Measurements from ENCODE around the gene ABR. TPM values are rescaled to one million over a fixed set of nuclear protein-coding genes. Genes with fewer than 3 reads are reported as not detected.
"Not testable (repeated sequence)": the region's sequence is repeated elsewhere in the genome, so short reads cannot be mapped to it uniquely, and the experiment has no call there.

Gene ABR
- total RNA-seq, 1 experiment from 2014 or later = 19.0 TPM

GRCh38 chr17:1203111-1203966, 23.6 kb upstream of the ABR start:
- DNase-seq (ENCODE audit: extremely low read depth, low read depth) = peak; percentile 52

DNA sequence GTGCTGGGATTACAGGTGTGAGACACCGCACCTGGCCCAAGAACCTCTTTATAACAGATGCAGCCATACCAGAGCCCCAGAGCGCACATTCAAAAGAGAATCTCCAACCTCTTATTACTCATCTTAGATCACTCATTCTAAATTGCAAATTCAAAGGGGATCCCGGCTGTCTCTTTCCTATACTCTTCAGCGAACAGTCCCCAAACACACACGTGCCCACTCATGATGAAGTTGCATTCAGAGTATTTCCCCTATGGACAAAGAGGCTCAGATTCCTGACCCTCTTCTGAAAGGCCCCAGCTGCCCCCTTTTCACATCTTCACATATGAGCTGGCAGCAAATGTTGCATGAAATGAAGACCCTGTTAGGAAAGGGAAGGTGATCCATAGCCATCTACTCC, 22.5 kb upstream of the ABR start:
- no peak for DNase-seq (ENCODE audit: extremely low read depth, low read depth)

DNA sequence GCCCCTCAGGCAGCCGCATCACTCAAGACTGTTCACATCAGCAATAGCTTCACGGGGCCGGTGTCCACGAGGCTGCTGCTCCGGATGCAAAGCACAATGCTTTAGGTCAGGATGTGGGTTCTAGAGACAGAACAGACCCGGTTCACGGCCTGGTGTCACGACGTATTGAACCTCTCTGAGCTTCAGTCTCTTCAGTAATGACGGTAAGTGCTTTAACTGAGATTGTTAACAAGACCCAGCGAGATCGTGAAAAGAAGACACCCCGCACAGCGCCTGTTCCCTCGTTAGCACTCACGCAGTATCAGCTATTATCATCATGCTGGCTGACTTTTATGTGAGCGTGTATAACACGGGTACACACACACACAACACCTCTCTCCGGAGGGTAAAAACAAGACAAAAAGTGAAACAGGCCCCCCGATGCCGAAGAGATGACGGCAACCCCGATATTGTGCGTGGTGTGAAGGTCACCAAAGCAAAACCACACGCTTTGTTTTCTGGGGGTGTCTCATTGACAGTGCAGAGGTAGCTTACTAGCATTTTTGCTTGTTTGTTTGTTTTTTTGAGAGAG, 21.4 kb upstream of the ABR start:
- no peak for DNase-seq (ENCODE audit: extremely low read depth, low read depth)

GRCh38 chr17:1199271-1199743, 19.5 kb upstream of the ABR start:
- DNase-seq (ENCODE audit: extremely low read depth, low read depth) = not testable (repeated sequence)

DNA sequence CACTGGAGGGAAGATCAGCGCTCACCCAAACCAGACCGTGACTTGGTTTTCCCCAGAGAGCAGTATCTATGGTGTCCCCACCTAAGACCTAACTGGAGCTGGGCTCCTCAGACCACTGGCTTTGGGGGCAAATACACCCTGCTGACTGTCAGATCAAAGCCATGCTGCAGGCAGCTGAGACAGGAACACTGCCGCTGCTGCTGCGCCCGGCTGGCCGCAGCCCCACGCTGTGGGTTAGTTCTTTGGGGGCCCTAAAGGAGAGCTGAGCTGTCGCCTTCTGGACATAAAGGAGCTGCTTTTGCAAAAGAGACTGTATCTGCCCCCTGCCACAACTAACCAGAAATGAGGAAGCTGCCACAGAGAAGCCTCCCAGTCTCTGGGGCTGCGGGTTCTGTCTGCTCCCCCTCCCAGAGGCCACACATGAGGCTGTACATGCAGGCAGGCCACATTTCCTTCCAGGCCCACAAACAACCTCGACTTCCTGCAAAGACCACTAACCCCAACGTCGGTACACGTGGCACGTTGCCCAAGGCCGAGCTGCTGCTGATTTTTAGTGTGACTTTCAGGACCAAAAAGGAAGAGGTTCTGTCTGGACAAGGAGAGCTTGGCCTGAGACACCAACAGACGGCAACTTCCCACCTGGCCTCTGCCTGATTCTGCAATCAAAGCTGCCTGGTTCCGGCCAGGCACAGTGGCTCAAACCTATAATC, 18.2 kb upstream of the ABR start:
- no peak for DNase-seq (ENCODE audit: extremely low read depth, low read depth)

GRCh38 chr17:1197379-1197778, 17.6 kb upstream of the ABR start:
- DNase-seq (ENCODE audit: extremely low read depth, low read depth) = no peak

DNA sequence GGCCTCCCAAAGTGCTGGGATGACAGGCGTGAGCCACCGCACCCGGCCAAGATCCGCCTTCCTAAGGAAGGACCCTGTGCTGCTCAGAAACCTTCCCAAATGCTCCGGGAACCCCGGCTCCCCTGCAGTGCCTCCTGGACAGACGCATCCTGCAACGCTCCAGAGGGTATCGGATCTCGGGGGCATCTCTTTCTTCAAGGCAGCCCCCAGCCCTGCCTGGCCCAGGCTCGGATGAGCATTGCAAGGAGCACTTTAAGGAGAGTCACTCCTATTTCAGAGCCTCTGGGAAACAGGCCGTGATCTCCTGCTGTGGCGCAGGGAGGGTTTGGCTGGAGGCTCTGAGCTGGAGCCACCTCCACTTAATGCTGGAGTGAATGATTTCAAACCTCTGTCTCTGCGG, 17.2 kb upstream of the ABR start:
- no peak for DNase-seq (ENCODE audit: extremely low read depth, low read depth)

DNA sequence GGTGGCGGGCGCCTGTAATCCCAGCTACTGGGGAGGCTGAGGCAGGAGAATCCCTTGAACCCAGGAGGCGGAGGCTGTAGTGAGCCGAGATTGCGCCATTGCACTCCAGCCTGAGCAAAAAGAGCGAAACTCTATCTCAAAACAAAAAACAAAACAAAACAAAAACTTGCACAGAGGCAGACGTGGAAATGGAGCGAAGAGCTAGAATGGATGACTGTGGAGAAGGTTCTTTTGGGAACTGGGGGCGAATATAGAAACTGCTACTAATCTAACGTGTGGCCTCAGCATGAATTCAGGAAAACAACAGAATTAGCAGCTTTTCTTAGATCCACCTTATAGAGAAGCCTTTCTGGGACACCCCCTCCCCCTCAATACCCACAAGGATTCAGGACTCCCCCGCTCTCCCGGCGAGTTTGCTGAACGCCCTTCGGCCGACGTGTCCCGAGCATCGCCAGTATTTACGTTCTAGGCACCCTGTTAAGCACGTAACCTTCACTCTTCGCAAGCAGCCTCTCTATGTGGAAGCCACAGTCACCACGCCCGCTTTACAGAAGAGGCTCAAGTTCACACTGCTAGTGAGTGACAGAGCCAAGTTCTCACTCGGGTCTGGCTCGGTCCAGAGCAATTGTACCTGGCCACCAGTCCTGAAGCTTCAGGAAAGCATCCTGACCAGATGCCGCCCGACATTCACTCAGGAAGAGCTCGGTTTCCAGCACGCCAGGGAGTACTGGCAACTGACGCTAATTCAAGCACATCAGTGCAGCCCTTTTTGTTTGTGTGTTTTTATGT, 13.3 kb upstream of the ABR start:
- DNase-seq (ENCODE audit: extremely low read depth, low read depth) = no peak

GRCh38 chr17:1190751-1191331, 11.1 kb upstream of the ABR start:
- no peak for DNase-seq (ENCODE audit: extremely low read depth, low read depth)

GRCh38 chr17:1188812-1189504, 9.2 kb upstream of the ABR start:
- no peak for DNase-seq (ENCODE audit: extremely low read depth, low read depth)

- peak; percentile 82 for DNase-seq (ENCODE audit: extremely low read depth, low read depth)
Observed at GRCh38 chr17:1186923-1187771, 7.4 kb upstream of the ABR start.

DNA sequence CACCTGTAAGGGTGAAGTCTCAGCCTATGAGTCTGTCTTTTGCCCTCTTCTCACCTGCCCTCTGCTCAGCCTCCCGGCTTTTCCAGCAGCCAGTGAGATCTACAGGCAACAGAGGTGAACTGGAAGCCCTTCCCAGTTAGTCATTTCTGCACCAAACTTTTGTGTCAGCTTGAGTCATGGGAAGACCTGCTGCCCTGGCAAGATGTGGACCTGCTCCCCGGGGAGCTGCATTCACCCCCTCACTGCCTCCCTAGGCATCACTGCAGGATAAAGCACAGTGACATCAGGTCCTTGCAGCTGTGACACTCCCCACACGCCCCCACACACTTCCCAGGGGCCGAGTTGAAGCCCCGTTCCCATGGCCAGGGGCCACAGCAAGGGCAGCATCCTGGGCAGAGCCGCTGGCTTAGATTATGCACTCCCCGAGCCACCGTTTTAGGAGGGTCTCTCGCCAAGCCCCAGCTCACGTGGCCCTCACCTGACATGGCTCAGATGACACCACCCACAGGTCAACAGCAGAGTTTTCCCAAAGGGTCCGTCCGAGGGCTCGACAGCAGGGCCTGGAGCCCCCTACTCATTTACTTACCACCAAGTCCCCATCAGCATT, 6.5 kb upstream of the ABR start:
- no peak for DNase-seq (ENCODE audit: extremely low read depth, low read depth)

DNA sequence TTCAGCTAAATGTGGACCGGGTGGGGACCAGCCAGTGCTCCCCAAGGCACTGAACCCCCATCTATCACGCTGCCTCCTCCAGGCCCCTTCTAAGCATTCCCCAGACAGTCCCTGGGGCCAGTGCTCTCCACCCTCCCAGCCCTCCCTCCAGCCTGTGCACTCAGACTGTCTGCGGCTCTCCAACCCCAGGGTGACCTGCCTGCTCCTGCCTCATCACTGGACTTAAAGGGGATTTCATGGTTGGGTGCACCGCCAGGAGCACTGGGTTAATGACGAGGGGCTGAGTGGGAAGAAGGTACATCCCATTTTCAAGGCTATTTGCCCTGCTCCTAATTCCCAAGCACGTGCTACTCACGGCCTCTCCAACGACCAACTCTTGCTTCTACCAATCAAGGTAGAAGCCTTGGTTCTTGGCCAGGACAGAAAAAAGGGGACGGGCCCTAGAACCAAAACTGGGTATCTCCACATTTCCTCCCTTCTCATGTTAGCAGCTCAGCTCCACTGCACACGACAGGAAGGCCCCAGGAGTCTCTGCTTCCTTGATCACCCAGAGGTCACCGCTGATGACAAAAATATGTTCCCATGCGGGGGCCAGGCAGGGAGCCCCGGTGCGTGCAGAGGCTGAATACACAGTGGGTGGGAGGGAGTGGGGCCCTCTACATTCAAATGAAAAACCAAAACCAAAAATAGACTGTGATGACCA, 3.5 kb upstream of the ABR start:
- DNase-seq (ENCODE audit: extremely low read depth, low read depth) = no peak

GRCh38 chr17:1182811-1183170, 3.0 kb upstream of the ABR start:
- DNase-seq (ENCODE audit: extremely low read depth, low read depth) = no peak

DNA sequence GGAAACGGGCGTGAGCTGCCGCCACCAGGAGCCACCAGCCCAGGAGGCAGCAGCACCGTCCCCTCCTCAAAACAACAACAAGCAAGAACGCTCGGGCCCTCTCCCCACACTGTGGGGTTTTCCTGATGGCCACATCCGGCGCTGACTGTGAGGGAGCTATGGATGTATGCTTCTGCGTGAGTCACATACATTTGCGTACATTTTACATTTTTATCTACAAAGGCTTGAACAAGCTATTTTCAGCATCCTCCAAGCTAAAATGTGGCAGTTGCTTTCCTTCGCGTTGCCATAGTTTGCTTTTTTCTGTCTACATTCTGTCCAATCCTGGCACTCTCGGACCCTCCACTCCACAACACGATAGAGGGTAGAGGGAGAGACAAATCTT, 2.0 kb upstream of the ABR start:
- DNase-seq (ENCODE audit: extremely low read depth, low read depth) = no peak

GRCh38 chr17:1180958-1181752, 1.4 kb upstream of the ABR start:
- no peak for DNase-seq (ENCODE audit: extremely low read depth, low read depth)

DNA sequence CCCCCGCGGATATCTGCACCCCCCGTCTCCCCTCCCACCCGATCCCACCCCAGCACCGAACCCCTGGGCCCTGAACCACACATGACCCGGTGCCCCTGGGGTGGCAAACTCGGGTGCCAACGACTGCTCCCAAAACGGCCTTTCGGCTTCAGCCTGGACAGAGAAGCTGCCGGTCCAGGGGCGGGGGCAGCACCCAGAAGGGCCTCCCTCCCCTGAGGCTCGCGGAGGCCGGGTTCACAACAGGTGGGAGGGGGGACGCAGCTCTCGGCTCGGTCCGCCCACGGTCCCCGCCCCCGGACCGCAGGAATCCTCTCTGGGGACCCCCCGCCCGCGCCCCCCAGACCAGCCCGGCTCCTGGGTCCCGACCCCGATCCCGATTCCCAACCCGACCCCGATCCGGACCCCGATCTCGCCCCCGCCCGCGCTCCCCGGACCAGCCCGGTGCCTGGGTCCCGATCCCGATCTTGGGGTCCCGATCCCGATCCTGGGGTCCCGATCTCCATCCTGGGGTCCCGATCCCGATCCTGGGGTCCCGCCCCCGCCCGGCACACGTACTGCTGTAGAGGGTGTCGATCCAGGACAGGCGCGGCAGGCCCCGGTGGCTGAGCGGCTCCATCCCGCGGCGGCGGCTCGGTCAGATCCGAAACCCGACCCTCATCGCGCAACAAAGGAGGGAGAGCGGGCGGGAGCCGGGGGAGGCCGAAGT, 516 bp downstream of the ABR start:
- DNase-seq (ENCODE audit: extremely low read depth, low read depth) = no peak

Measured in NCI-H460 (cell line).